T1000 (cell line): Measurements from ENCODE around the gene PLK1.

Experiments
- DNase-seq: peaks from one replicate; lab custom pipeline; 2025; ENCODE audit warnings: mixed read lengths; lab: John Stamatoyannopoulos, UW

PLK1 gene

GRCh38 chr16:23679986-23680336, 1.3 kb downstream of the PLK1 start:
- DNase-seq, result no peak

GRCh38 chr16:23682181-23682580, 3.5 kb downstream of the PLK1 start:
- DNase-seq, result no peak

DNA sequence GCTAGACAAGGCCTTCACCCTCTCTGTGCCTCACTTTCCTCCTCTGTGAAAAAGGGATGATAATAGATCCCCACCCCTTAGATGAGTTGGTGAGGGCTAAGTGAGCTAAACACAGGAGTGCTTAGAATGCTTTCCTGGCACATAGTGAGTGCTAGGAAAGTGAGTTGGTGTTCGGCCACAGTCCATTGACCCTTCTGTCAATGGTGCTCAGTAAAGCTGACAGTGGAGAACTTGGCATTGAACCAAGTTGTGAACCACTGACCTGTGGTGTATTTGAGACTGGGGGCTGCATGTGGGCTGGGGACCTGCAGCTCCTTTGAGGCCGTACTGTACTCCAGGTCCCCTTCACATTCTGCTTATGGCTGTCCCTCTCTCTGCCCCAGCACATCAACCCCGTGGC, 4.8 kb downstream of the PLK1 start:
- DNase-seq, result no peak

- DNase-seq, result no peak
Observed at GRCh38 chr16:23687034-23687808, 8.5 kb downstream of the PLK1 start.

DNA sequence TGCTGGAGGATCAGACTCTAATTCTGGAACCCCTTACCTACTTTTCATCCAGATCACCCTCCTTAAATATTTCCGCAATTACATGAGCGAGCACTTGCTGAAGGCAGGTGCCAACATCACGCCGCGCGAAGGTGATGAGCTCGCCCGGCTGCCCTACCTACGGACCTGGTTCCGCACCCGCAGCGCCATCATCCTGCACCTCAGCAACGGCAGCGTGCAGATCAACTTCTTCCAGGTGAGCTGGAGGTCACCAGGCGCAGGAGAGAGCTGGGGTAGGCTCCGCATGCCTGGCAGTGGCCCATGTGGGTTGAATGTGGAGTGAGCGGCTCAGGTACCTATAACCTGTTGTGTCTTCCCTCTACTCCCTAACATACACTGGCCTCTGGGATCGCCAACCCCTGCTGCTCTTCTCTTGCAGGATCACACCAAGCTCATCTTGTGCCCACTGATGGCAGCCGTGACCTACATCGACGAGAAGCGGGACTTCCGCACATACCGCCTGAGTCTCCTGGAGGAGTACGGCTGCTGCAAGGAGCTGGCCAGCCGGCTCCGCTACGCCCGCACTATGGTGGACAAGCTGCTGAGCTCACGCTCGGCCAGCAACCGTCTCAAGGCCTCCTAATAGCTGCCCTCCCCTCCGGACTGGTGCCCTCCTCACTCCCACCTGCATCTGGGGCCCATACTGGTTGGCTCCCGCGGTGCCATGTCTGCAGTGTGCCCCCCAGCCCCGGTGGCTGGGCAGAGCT, 10.9 kb downstream of the PLK1 start:
- no peak for DNase-seq

DNA sequence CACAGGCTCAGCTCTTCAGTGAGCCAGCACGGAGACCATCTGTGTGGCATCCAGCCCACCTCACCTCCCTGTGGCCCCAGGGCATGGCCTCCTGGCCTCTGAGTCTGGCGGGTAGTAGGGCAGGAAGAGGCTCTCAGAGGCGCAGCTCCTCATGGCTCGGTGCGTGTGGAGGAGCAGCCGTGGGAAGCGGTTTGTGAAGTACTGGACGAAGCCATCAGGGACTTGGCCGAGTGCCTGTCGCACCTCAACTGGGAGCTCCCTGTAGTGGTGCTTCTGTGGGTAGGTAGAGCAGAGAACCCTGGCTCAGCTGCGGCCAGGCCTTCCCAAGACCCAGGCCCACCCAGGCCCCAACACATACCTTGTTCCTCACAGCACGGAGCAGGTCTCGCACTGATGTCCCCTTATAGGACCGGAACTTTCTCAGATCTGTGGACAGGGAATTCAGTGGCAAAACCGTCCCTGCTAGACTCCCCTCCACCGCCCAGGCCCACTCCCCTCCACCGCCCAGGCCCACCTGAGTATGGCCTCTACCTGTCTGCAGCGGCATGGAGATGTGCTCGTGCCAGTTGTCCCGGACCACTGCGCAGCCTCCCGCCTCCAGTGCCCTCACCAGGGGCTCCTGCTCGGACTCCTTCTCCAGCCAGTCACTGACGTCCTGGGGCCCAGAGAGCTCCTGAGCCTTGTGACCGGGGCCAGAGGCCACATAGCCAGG, 12.2 kb downstream of the PLK1 start:
- DNase-seq, result no peak

DNA sequence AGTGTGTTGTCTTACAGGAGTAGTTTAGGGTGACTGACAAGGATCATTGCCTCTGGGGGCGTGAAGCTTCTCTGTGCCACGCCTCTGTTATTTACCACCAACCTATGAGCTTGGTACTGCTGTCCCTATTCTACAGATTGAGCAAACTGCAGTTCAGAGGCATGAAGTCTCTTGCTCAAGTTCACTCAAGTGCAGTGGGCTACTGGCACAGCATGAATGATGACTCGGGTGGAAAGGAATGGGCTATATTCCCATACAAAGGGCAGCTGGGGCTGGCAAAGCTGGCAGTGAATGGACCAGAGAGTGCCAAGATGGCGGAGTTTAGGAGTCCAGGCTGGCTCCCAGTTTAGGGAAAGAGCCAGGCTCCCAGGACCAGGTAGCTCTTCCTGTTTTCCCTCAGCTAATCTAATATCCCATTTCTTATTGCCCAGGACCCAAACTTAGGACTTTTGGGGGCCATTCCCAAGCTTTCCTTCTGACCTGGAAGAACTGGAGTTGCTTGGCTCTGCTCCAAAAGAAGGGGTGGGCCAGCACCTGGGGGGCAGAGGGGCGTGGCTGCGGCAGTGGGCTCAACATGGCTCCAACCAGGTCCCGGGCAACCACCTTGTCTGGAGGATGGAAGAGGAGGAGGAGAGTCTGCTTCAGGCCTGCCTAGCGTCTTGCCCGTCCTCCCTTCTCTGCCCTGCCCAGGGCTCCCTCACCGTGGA, 12.9 kb downstream of the PLK1 start:
- DNase-seq, result no peak

- DNase-seq, result no peak
Observed at GRCh38 chr16:23692190-23692837, 13.6 kb downstream of the PLK1 start.

DNA sequence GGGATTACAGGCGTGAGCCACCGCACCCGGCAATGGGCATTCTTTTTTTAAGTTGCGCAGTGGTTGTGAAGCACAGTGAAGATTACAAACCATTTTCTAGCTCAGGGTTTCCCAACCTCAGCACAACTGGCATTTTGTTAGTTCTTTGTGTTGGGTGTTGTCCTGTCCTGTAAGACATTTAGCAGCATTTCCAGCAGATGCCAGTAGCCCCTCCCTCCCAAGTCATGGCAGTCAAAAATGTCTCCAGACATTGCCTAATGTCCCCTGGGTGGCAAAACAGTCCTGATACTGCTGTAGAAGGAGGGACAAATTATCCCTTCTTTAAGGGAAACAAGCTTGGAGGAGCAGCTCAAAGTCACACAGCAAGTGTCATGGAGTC, 15.6 kb downstream of the PLK1 start:
- no peak for DNase-seq

GRCh38 chr16:23694644-23695373, 16.1 kb downstream of the PLK1 start:
- DNase-seq, result no peak

DNA sequence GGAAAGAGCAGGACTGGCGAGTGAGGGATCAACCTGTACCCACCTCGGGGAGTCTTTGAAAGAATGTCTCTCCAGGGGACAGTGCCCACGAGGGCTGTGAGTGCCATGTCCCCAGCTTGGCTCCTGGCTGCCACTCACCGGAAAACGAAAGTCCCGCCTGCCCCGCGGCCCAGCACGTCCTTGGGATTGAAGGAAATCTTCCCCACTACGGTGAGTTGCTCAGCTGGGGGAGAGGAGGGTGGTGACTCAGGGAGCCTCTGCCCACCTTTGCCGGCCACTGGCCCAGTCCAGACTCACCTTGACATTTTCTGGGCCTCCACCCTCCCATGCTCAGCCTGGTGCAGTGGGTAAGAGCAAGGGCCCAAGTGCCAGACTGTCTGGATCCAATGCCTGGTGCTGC, 17.1 kb downstream of the PLK1 start:
- DNase-seq, result no peak

GRCh38 chr16:23699100-23699499, 20.4 kb downstream of the PLK1 start:
- no peak for DNase-seq

- no peak for DNase-seq
Observed at GRCh38 chr16:23700093-23700492, 21.4 kb downstream of the PLK1 start.

DNA sequence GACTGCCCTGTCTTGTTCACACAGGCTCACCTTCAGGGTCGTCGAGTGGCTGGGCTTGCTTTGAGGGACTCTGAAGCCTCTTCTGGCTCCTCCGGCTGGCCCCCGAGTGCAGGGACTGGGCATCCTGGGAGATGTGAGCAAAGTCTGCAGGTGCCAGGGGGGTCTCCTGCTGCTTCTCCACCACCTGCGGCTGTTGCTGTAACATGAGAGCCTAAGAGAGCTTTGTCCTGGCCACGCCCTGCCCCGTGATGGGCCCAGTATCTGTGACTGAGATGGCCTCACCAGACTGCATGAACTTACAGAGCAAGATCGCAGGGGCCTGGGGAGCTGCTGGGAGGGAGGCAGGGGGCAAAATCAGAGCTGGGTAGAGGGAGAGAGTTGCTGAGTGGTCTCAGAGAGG, 21.8 kb downstream of the PLK1 start:
- DNase-seq, result no peak

DNA sequence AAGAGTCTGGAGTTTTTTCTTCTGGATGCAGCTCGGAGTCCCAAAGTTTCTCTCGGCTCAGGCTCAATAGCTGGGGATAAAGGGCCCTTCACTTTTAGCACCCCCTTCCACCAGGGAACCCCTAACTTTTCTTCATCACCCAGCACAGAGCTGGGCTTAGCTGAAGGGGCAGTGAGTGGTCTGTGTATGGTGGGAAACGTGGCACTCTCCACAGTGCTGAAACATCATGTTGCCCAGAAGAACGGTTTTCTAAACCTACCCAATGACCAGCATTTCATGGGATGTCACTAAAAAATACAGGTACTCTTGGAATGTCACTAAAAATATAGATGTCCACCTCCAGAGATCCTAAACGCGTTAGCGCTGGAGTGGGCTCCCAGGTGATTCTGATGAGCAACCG, 22.4 kb downstream of the PLK1 start:
- no peak for DNase-seq

- no peak for DNase-seq
Observed at GRCh38 chr16:23702951-23703350, 24.3 kb downstream of the PLK1 start.

- DNase-seq, result no peak
Observed at GRCh38 chr16:23704772-23705516, 26.3 kb downstream of the PLK1 start.

- no peak for DNase-seq
Observed at GRCh38 chr16:23705517-23705902, 26.8 kb downstream of the PLK1 start.

GRCh38 chr16:23706439-23706838, 27.8 kb downstream of the PLK1 start:
- DNase-seq, result no peak

- DNase-seq, result no peak
Observed at GRCh38 chr16:23709536-23709935, 30.8 kb downstream of the PLK1 start.

- no peak for DNase-seq
Observed at GRCh38 chr16:23710008-23710407, 31.3 kb downstream of the PLK1 start.
